ENCODE measurements around the gene THADA.

DNA sequence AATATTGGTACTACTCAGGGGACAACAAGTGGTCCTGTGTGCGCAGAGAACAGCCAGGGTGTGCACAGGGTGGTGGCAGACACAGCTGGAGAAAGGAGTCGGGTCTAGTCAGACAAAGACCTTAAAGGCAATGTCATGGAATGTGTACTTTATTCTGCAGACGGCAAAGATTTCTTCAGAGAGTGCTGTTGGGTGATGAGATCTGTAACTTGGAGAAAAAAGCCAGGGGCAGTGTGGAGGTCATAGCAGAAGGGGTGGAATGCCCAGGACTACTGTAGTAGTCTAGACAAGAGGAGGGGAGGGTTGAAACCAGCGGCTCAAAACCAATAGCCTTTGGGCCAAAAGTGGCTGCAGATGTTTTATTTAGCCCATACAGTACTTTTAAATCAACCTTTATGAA, 248.1 kb downstream of the THADA start:
- TF ChIP-seq, protein P1, sequence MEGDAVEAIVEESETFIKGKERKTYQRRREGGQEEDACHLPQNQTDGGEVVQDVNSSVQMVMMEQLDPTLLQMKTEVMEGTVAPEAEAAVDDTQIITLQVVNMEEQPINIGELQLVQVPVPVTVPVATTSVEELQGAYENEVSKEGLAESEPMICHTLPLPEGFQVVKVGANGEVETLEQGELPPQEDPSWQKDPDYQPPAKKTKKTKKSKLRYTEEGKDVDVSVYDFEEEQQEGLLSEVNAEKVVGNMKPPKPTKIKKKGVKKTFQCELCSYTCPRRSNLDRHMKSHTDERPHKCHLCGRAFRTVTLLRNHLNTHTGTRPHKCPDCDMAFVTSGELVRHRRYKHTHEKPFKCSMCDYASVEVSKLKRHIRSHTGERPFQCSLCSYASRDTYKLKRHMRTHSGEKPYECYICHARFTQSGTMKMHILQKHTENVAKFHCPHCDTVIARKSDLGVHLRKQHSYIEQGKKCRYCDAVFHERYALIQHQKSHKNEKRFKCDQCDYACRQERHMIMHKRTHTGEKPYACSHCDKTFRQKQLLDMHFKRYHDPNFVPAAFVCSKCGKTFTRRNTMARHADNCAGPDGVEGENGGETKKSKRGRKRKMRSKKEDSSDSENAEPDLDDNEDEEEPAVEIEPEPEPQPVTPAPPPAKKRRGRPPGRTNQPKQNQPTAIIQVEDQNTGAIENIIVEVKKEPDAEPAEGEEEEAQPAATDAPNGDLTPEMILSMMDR (IDR thresholded peaks at IDR 0.05), result no peak
- TF ChIP-seq POLR2A (IDR thresholded peaks at IDR 0.05) (no peak), POLR2AphosphoS5 (IDR thresholded peaks at IDR 0.05) (no peak), EP300 (IDR thresholded peaks at IDR 0.05) (no peak)

Measured in suprapubic skin (tissue), 4 donors.